Inferior parietal cortex (tissue), 1 donor: Measurements from ENCODE around the gene LARGE1.
"Not testable (repeated sequence)": the region's sequence is repeated elsewhere in the genome, so short reads cannot be mapped to it uniquely, and the experiment has no call there.

Experiments used
- DNase-seq: peaks from one replicate; pipeline ENCODE4 v3.0.0-alpha.2; 2016; ENCODE audit errors: extremely low spot score

Gene LARGE1

DNA sequence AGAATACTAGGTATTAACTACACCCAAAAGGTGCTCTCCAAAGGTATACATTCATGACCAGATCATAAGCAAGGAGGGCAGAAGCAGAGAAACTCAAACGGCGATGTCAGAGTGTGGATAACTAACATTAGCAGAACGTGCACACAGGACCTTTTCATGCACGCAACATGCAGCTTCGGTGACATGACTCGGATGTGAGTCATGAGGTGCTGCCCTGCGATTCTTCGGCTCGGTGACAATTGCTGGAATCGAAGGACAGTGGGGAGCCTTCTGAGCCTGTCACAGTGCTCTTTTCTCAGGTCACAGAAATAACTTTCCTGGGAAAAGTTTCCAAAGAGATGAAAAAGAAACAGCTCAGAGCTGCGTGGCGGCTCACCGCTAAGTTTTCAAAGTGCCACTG, 443.6 kb downstream of the LARGE1 start:
- DNase-seq: no peak

GRCh38 chr22:33476206-33476605, 444.1 kb downstream of the LARGE1 start:
- no peak for DNase-seq

DNA sequence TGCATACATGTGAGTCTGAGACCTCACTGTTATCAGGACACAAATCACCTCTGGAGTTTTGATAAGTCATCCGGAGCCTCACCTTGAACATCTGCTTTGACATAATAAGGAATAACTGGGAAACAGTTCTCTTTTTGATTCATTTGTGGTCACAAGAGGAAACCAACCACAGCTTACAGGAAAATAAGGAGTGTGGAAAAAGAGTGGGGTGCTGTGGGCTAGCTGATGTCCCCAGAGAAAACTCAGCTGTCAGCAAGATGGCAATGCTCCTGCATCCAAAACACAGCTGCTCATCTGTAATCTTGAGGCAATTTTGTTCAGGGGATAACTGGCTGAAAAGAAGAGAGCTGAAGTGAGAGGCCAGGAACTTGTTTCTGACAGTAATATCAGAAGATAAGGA, 445.7 kb downstream of the LARGE1 start:
- no peak for DNase-seq

GRCh38 chr22:33472462-33473344, 447.6 kb downstream of the LARGE1 start:
- no peak for DNase-seq

- DNase-seq: no peak
These were observed 449.8 kb downstream of the LARGE1 start for GRCh38 chr22:33470456-33470855.

- no peak for DNase-seq
These were observed 452.6 kb downstream of the LARGE1 start for GRCh38 chr22:33467620-33468095.

DNA sequence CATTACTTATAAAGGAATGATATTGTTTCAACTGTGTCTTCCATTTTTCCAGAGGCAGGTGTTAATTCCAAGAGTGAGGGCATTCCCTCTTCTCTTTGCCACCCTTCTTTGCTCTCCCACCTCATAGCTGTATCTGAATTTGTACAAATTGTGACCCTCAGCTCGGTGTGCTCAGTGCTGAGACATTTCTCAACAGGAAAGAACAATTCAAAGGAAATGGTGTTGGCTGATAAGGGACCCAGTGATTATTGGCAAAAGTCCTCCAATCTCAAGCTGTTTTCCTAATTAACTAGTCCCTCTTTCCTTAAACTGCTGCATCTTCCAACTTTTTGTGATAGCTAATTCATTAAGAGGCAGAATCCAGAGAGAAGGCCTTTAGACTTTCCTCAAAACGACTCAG, 453.2 kb downstream of the LARGE1 start:
- DNase-seq: no peak

GRCh38 chr22:33465554-33465953, 454.7 kb downstream of the LARGE1 start:
- DNase-seq: no peak

DNA sequence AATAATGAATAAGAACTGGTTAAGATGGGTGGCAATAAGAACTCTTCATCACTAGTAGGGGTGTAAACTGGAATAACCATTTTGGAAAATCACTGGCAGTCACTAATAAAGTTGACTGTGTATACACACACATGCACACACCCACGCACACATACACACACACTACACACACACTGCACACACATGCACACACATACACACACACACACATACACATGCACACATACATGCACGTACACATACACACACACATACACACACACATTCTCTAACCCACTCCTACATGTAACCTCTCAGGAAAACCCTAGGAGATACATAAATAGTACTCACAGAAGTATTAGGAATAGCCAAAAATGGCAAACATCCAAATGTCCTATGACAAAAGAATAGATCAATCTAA, 455.6 kb downstream of the LARGE1 start:
- DNase-seq: no peak

DNA sequence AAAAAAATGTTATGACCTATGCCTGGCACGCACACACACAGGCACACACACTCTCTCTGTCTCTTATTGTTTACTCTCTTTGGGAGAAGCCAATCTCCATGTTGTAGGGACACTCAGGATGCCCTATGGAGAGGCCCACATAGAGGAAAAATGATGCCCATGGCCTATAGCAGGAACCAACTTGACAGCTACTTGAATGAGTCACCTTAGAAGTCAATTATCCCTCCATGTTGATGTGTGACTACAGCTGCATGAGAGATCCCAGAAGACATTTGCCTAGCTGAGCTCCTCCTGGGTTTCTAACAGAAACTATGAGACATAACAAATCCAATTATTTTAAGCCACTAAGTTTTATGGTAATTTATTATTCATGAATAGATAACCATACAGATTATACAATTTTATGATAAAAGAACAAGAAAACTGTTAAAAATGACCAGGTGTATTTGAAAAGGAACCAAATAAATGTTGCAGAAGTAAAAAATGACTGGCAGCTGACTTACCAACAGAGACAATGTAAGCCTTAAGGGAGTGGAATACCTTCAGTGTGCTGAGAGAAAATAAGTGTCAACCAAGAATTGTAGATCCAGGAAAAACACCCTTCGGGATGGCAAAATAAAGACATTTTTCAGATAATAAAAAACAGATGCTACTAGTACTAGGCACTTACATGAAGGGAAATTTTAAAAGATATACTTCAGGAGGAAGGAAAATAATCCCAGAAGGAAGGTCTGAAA, 458.4 kb downstream of the LARGE1 start:
- no peak for DNase-seq

DNA sequence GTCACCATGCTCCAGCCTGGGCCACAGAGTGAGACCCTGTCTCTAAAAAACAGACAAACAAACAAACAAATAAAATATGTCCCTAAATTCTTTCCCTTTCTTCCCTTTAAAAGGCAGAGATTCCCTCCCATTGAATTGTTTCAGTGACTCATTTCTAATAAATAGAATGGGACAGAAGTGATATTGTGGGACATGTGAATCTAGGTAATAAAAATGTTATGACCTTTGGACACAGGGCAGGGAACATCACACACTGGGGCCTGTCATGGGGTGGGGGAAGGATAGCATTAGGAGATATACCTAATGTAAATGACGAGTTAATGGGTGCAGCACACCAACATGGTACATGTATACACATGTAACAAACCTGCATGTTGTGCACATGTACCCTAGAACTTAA, 459.0 kb downstream of the LARGE1 start:
- DNase-seq: not testable (repeated sequence)

DNA sequence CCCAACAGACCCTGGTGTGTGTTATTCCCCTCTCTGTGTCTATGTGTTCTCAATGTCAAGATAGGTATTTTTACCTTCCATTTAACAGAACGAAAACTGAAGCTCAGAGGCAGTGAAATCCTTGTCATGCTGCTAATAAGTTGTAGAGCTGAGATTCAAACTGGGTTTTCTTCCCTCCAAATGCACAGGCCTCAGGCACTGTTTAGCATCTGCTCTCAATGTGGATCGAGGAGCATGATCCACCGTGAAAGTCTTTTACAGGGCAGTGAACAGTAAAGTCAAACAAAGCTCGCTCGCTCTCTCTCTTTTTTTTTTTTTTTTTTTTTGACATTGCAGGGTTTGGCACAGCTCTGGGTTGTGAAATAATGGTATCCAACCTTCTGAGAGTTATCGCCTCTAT, 461.1 kb downstream of the LARGE1 start:
- no peak for DNase-seq

GRCh38 chr22:33456511-33456910, 463.8 kb downstream of the LARGE1 start:
- DNase-seq: no peak

- DNase-seq: no peak
These were observed 465.2 kb downstream of the LARGE1 start for GRCh38 chr22:33455036-33455435.

- no peak for DNase-seq
These were observed 468.3 kb downstream of the LARGE1 start for GRCh38 chr22:33451866-33452469.

DNA sequence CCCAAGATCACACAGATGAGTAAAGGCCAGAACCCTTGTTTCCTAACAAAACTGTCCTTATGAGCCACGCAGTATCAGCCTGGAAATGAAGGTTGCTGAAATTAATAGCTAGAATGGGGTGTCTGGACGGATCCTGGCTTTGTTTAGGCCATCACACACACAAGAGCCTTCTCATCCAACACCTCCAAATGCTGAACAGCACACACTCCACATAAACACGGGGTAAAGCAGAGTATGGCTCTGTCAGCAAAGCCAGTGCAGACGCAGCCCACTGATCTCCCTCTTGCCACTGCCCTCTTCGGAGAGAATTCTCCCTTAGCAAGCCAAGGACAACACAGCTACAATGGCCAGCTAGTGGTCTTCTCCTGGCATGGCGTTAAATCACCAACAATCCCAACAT, 469.5 kb downstream of the LARGE1 start:
- no peak for DNase-seq

DNA sequence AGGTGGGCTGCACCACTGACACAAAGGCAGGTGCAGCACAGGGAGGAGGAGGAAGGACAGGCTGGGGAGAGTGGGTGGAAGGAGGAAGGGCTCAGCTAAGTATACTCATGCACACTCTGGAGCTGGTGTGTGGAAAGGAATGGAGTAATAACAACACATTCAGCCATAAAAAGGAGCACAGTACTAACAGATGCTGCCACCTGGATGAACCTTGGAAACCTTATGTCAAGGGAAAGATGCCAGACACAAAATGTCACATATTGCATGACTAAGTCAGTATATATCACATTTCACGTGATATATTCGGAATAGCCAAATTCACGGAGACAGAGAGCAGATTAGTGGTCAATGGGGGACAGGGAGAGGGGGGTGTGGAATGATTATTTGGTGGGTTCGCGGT, 472.5 kb downstream of the LARGE1 start:
- no peak for DNase-seq

DNA sequence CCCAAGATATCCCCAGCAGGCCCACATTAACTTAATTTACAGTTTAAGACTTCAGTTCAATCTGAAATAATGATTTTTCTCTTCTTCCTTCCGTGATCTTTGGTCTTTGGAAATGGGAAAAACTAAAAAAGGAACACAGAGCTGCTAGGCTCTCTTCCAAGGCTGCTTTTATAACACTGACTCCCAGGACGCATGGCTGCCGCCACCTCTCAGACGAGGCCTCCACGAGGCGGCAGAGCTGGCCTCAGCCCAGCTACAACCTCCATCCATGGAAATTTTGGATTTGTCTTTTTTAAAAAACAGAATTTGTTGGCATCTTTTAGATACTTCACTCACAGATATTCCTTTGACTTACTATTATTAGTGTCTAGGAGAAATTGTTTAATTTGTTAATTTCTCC, 476.6 kb downstream of the LARGE1 start:
- no peak for DNase-seq

- DNase-seq: no peak
These were observed 479.5 kb downstream of the LARGE1 start for GRCh38 chr22:33440756-33441155.

GRCh38 chr22:33438273-33438672, 482.0 kb downstream of the LARGE1 start:
- DNase-seq: peak; percentile 43

DNA sequence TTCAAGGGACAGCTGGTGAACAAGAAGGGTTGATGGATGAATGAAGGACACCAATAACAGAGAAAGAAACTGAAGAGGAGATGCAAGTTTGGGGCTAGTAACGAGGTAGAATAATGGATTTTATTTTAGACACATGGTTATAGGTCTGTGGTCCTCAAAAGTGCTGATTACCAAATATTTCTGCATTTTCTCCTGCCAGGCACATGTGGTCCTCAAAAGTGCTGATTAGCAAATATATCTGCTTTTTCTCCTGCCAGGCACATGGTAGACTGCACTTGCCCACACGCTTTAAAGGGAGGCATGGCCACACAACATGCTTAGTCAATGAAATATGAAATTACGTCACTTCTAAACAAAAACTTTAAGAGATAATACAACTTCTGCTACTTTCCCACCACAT, 489.0 kb downstream of the LARGE1 start:
- no peak for DNase-seq

DNA sequence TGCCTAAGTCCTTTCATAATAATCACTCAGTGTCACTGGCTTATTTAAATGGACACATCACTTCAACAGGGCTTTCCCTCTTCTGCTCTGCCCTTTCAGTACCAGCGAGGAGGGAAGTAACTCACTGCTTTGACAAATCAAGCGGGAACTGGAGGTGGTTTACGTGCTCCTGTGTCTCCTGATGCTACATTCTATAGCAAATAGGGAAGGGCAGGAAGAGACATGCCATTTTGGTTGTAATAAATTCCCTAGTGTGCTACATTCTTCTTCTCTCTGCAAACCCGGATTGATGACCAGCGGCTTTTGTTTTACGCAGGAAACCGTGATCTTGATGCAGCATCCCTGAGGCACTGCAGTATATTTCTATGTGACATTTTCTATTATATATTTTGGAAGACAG, 491.0 kb downstream of the LARGE1 start:
- DNase-seq: no peak

DNA sequence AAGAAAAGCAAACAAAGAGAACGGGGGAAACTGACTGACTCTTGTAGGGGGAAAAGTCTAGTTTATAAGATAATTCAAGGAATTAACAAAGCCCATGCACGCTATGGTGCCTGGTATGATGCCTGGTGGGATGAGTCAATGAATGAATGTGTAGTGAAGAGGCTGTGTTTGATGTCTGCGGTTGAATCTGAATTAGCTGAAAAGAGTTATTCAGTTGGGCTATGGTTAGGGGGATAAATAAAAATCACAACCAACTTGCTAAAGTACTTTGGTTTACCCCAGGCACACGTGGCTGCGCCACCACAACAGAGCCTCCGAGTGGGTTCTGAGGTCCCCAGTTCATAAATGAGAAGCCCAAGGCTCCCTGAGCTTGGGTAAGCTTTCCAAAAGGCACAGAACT, 492.8 kb downstream of the LARGE1 start:
- no peak for DNase-seq
